ENCODE measurements around the gene LYRM4. TPM values are rescaled to one million over a fixed set of nuclear protein-coding genes. Genes with fewer than 3 reads are reported as not detected.

The LYRM4 gene
- polyA plus RNA-seq (2012; ENCODE audit: insufficient read length, low read depth) = 20.6 TPM

DNA sequence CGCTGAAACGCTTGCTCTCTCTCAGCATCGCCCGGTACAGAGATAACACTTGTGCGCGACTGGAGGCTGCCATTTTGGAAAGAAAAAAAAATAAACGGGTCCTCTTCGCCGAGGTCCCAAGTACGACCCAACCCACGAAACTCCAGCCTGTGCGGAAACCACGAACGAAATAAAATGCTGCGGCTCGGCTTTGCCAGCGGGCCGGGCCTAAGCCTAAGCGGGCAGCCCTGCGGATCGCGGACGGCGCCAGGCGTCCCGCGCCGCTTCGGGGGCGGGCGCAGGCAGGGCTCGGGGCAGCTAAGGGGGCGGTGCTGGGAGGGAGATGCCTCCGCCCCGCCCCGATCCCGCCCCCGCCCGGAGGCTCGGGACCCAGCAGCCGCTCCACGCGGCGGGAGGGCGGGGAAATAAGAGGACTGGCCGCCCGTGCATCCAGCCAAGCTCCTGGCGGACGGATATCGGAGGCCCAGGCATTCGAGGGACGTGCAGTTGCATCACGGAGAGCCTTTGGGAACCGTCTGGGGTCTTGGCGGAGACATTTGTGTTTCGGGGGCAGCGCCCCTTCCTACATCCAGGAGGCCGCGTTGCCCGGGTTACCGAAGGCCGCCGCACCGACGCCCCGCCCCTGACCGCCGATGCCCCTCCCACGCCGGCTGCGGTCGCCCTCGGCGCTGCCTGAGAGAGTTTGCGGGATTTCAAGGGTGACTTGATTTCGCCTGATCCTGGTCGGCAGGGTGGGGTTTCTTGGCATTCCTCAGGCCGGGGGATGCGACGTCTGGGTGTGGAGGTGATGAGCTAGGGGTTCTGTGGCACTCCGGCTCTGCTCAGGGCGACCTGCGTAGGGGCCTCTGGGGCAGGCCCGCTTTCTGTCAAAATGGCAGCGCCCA is at the start of gene LYRM4, which contains the start of gene FARS2:
TSS of gene LYRM4 (minus strand) at position 290 of the 884 bp plus-strand sequence. CDS start at position 73, 217 bp downstream.
TSS of gene FARS2 (plus strand) at position 853 of the 884 bp plus-strand sequence.
- TF ChIP-seq SIN3A (IDR thresholded peaks at IDR 0.05; ENCODE audit: borderline replicate concordance, insufficient read depth, low read length) (peak; percentile 89; the same call in 1 of the 2 replicates), TAF1 (IDR thresholded peaks at IDR 0.05; ENCODE audit: borderline replicate concordance, insufficient read depth, low read length) (no peak)

DNA sequence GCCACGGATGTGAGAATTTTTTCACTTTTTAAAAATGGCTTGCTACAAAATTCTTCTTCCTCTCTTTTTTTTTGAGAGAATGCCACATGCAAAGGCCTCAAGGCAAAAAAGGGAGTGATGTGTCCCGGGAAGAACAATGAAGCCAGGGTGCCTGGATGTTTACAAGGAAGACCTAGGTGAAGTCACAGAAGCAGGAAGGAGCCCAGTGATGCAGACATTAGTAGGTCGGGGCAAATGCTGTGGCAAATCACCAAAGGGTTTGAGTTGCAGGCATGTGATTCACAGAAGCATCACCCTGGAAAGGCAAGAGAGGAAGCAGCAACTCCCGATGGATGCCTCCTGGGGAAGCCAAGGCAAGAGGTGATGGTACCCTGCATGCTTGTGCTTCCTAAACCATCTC is 47.3 kb upstream of the LYRM4 start:
- TF ChIP-seq FOXP2 (optimal IDR thresholded peaks at IDR 0.05; ENCODE audit: borderline replicate concordance, extremely low read depth, extremely low read length, insufficient read depth) = no peak
- TF ChIP-seq TAF1 (IDR thresholded peaks at IDR 0.05; ENCODE audit: borderline replicate concordance, insufficient read depth, low read length) = no peak
- TF ChIP-seq, protein P1, sequence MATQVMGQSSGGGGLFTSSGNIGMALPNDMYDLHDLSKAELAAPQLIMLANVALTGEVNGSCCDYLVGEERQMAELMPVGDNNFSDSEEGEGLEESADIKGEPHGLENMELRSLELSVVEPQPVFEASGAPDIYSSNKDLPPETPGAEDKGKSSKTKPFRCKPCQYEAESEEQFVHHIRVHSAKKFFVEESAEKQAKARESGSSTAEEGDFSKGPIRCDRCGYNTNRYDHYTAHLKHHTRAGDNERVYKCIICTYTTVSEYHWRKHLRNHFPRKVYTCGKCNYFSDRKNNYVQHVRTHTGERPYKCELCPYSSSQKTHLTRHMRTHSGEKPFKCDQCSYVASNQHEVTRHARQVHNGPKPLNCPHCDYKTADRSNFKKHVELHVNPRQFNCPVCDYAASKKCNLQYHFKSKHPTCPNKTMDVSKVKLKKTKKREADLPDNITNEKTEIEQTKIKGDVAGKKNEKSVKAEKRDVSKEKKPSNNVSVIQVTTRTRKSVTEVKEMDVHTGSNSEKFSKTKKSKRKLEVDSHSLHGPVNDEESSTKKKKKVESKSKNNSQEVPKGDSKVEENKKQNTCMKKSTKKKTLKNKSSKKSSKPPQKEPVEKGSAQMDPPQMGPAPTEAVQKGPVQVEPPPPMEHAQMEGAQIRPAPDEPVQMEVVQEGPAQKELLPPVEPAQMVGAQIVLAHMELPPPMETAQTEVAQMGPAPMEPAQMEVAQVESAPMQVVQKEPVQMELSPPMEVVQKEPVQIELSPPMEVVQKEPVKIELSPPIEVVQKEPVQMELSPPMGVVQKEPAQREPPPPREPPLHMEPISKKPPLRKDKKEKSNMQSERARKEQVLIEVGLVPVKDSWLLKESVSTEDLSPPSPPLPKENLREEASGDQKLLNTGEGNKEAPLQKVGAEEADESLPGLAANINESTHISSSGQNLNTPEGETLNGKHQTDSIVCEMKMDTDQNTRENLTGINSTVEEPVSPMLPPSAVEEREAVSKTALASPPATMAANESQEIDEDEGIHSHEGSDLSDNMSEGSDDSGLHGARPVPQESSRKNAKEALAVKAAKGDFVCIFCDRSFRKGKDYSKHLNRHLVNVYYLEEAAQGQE (IDR thresholded peaks at IDR 0.05; ENCODE audit: insufficient read depth in 1 of 2, low read depth in 2 of 2, low read length in 2 of 2) = no peak
- TF ChIP-seq SIN3A (IDR thresholded peaks at IDR 0.05; ENCODE audit: borderline replicate concordance, insufficient read depth, low read length) = no peak
- TF ChIP-seq POLR2AphosphoS5 (IDR thresholded peaks at IDR 0.05; ENCODE audit: low read depth, low read length) = no peak

DNA sequence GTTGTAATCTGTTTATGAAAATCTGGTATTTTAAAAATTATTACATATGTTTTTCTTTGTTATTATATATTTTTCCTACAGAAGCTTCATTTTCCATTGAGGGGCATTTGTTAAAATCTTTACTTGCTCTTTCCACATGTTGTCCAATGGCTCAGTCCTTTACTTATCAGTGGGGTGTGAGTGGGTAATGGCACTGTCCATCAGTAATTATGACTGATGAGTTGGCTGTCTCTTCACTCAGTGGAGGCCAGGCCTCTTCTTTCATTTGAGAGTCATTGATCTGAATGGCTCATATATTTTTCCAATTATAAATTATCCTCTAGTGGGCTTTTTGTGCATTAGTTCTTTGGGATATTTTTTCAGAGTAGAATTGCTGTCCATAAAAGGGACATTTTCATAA is 46.3 kb upstream of the LYRM4 start:
- TF ChIP-seq POLR2AphosphoS5 (IDR thresholded peaks at IDR 0.05; ENCODE audit: low read depth, low read length) (no peak), SIN3A (IDR thresholded peaks at IDR 0.05; ENCODE audit: borderline replicate concordance, insufficient read depth, low read length) (no peak), TAF1 (IDR thresholded peaks at IDR 0.05; ENCODE audit: borderline replicate concordance, insufficient read depth, low read length) (no peak)
- TF ChIP-seq, protein P1 (IDR thresholded peaks at IDR 0.05; ENCODE audit: insufficient read depth in 1 of 2, low read depth in 2 of 2, low read length in 2 of 2) = no peak

DNA sequence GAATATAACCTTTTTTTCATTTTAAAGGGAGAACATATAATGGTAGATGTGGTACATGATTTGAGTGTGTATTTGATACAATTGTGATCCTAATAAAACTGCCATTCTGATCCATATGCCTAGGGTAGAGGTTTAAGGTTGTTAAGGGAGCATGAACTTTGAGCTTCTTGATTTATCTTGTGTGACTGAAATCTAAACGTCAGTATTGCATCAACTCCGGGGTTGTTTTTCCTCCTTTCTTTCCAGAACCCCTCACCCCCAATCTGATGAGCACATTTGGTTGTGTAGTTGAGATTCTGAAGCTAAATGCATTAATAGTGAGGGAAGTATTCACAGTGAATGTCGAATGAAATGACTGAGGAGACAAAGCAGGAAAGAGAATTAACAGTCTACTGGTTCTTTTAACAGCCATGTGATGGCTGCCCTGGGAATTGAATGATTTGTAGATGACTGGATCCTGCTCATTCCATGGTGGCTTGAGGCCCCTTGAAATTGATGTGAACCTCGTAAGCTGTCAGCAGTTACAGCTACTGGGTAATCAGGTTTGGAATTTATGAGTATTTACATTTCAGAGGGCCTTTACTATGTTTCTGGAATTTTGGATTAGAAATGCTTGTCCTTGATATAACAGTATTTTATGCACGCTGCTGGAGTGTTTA is 45.3 kb upstream of the LYRM4 start:
- TF ChIP-seq, protein P1 (IDR thresholded peaks at IDR 0.05; ENCODE audit: insufficient read depth in 1 of 2, low read depth in 2 of 2, low read length in 2 of 2) = no peak
- TF ChIP-seq POLR2AphosphoS5 (IDR thresholded peaks at IDR 0.05; ENCODE audit: low read depth, low read length) = no peak
- TF ChIP-seq SIN3A (IDR thresholded peaks at IDR 0.05; ENCODE audit: borderline replicate concordance, insufficient read depth, low read length) = no peak
- TF ChIP-seq TAF1 (IDR thresholded peaks at IDR 0.05; ENCODE audit: borderline replicate concordance, insufficient read depth, low read length) = no peak
- TF ChIP-seq FOXP2 (optimal IDR thresholded peaks at IDR 0.05; ENCODE audit: borderline replicate concordance, extremely low read depth, extremely low read length, insufficient read depth) = no peak

DNA sequence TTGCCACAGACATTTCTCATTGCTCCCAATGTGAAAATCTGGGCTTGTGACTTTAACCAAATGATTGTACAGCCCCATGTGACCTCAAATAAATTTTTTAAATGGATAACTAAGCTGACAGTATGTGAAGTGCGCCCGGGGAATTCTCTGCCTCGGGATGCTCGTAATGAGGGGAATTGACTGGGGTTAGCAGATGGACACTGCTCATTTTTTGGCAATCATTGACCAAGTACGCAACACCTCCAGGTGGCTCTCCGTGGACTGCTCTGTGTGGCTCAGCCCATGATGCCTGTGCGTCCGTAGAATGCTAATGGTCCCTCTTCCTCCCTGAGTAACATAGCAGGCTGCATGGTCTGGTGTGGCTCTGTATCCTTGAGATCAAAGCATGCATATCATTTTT is 42.9 kb upstream of the LYRM4 start:
- TF ChIP-seq TAF1 (IDR thresholded peaks at IDR 0.05; ENCODE audit: borderline replicate concordance, insufficient read depth, low read length) = no peak
- TF ChIP-seq FOXP2 (optimal IDR thresholded peaks at IDR 0.05; ENCODE audit: borderline replicate concordance, extremely low read depth, extremely low read length, insufficient read depth) = no peak
- TF ChIP-seq SIN3A (IDR thresholded peaks at IDR 0.05; ENCODE audit: borderline replicate concordance, insufficient read depth, low read length) = no peak
- TF ChIP-seq POLR2AphosphoS5 (IDR thresholded peaks at IDR 0.05; ENCODE audit: low read depth, low read length) = no peak
- TF ChIP-seq, protein P1 (IDR thresholded peaks at IDR 0.05; ENCODE audit: insufficient read depth in 1 of 2, low read depth in 2 of 2, low read length in 2 of 2) = no peak
